Measurements from ENCODE around the gene AK4.

GRCh38 chr1:65230731-65231481, 82.9 kb downstream of the AK4 start:
- TF ChIP-seq POLR2A (IDR thresholded peaks at IDR 0.05; ENCODE audit: low read length) = peak; percentile 41
- peak; percentile 77 for TF ChIP-seq GATA1 (IDR thresholded peaks at IDR 0.05; ENCODE audit: low read depth, low read length)
